Psoas muscle (tissue), 8 donors: ENCODE measurements around the gene RP9. TPM values are rescaled to one million over a fixed set of nuclear protein-coding genes. Genes with fewer than 3 reads are reported as not detected.

ENCODE experiments used
- ATAC-seq, 4 donors: fragments of 200-7000 bp; cut with Tn5 transposase; one replicate each; pipeline ENCODE4 v1.9.1; 2020; ENCODE audit warnings: moderate library complexity in 3 of 4, mild to moderate bottlenecking in 2 of 4
- DNase-seq, 2 donors: peaks; one replicate each; pipeline ENCODE4 v3.0.0-alpha.2; 2020
- H3K27ac ChIP-seq: fragments of 200-600 bp; one replicate; pipeline ENCODE4 v1.8.0; 2022
- H3K27me3 ChIP-seq, 3 donors: fragments of 200-600 bp in 1 of 3; one replicate each; pipeline versions ENCODE4 v1.6.1 to v1.8.0; 2013 to 2022; ENCODE audit warnings: low read length in 2 of 3, mild to moderate bottlenecking in 2 of 3, moderate library complexity in 1 of 3; ENCODE audit not compliant: insufficient read depth in 3 of 3
- H3K36me3 ChIP-seq, 2 donors: fragments of 200-600 bp in 1 of 2; one replicate each; pipeline versions ENCODE4 v1.6.1 to v1.8.0; 2013 to 2022; ENCODE audit warnings: low read depth in 1 of 2, mild to moderate bottlenecking in 1 of 2, moderate library complexity in 1 of 2; ENCODE audit not compliant: insufficient read depth in 1 of 2
- H3K4me1 ChIP-seq: fragments of 200-600 bp; one replicate; pipeline ENCODE4 v1.8.0; 2022
- H3K4me3 ChIP-seq: fragments of 200-600 bp; one replicate; pipeline ENCODE4 v1.8.0; 2022; ENCODE audit warnings: mild to moderate bottlenecking
- H3K9me3 ChIP-seq: fragments of 200-600 bp; one replicate; pipeline ENCODE4 v1.8.0; 2022
- CTCF ChIP-seq: fragments of 200-600 bp; IDR thresholded peaks from one replicate; pipeline ENCODE4 v1.8.0; 2022; ENCODE audit warnings: antibody characterized with exemption
- WGBS, 3 donors: extraction: QIAGEN DNeasy Blood & Tissue Kit; methylation state at CpG; one replicate each; pipeline versions ENCODE4 v1.1.6 to v1.1.7; 2013; 5-methylcytosine and 5-hydroxymethylcytosine counted together
- intact Hi-C, 2 donors: fragments of 100-400 bp; cut with DNase I; formaldehyde crosslinking; loops; one replicate each; pipeline versions ENCODE4 v1.11.0 to v1.14.2; 2022
- polyA plus RNA-seq, 3 donors: library from polyadenylated mRNA; stranded (reverse); fragments of 200-250 nt; gene quantifications; one replicate each; pipeline ENCODE4 v1.2.3, GENCODE V29; 2013
- total RNA-seq, 4 donors: library from RNA; stranded (reverse); fragmentation: NEBNext Ultra II Directional in 2 of 4; extraction: Animal tissue kit (Norgen Biotek cat#: 25700) in 2 of 4; gene quantifications; one replicate each; pipeline versions ENCODE4 v1.2.1 to v1.2.4, GENCODE V29; 2021 to 2023
- donor health status: healthy with polysubstance abuse.
- donor health status: DM: no; HTN: no; CAD: no; lungs with moderate emphysema.
- donor health status: Bipolar disorder and iron deficiency.
- donor health status: healthy.
- donor health status: DM: yes; HTN: yes; CAD: no.
- donor health status: DM: no; HTN: no; CAD: no.
- donor health status: DM: no; HTN: no; CAD: no.
- donor health status: DM: yes; HTN: yes; CAD: no.

The RP9 gene
- total and polyA plus RNA-seq, 7 donors, result 15.4 to 27.6 (median 23.1) TPM

GRCh38 chr7:33067921-33068320 lies 41.3 kb downstream of the RP9 start:
- Histone ChIP-seq H3K27ac (no peak overlapping the region), H3K9me3 (peaks cover 23% of the 10 kb centered on the region), H3K36me3 (no peaks in the 10 kb centered on the region), H3K4me1 (peaks cover 17% of the 10 kb centered on the region), H3K27me3 (no peaks in the 10 kb centered on the region), H3K4me3 (no peak overlapping the region)
- DNase-seq, result no peak
- WGBS, 3 donors, result 85 to 92% (median 88%) methylated on average over 1 of the region's 1 CpG
- intact Hi-C loops, result loop anchor here in 1 of 2 donors (5.0 kb wide), 1 partner anchor 39 kb away; the partner anchor contains the start of gene RP9
- TF ChIP-seq CTCF, result no peak
- ATAC-seq, result no peak

GRCh38 chr7:33066771-33067170 lies 42.4 kb downstream of the RP9 start:
- Histone ChIP-seq H3K27me3 (no peaks in the 10 kb centered on the region), H3K9me3 (peaks cover 23% of the 10 kb centered on the region), H3K4me1 (peaks cover 7% of the 10 kb centered on the region), H3K27ac (no peak overlapping the region), H3K36me3 (no peaks in the 10 kb centered on the region), H3K4me3 (no peak overlapping the region)
- no peak for ATAC-seq
- 88 to 90% (median 89%) methylated on average over 1 of the region's 1 CpG for WGBS, 3 donors
- intact Hi-C loops, result loop anchor here in 1 of 2 donors (5.0 kb wide), 1 partner anchor 41 kb away; the partner anchor contains the start of gene RP9
- no peak for TF ChIP-seq CTCF
- DNase-seq, result no peak

GRCh38 chr7:33065981-33066380 lies 43.2 kb downstream of the RP9 start:
- no peak for DNase-seq

GRCh38 chr7:33062782-33063443 lies 46.3 kb downstream of the RP9 start:
- peak overlapping the region; percentile 96 for H3K4me3 ChIP-seq
- TF ChIP-seq CTCF, result no peak
- intact Hi-C loops, result loop anchor here (5.0 kb wide), 3 partner anchors 44 to 171 kb away; partner anchors contain the start of genes KBTBD2 (in 1 of the 2) and RP9 (in 1 of the 2)
- no peaks in the 10 kb centered on the region for H3K36me3 ChIP-seq
- DNase-seq (peak; percentile 92 to 96), ATAC-seq (peak; percentile 99)
- peaks cover 13% of the 10 kb centered on the region for H3K9me3 ChIP-seq
- 0% methylated on average over 38 to 50 of the region's 50 CpGs for WGBS, 3 donors
- H3K4me1 ChIP-seq, result peaks cover 16% of the 10 kb centered on the region
- H3K27ac ChIP-seq, result peak overlapping the region; percentile 96
- H3K27me3 ChIP-seq, result no peaks in the 10 kb centered on the region

More at GRCh38 chr7:33065981-33066380, 43.2 kb downstream of the RP9 start:
- intact Hi-C loops, result loop anchor here in 1 of 2 donors (5.0 kb wide), 1 partner anchor 41 kb away; the partner anchor contains the start of gene RP9
- ATAC-seq, result no peak
- no peaks in the 10 kb centered on the region for H3K27me3 ChIP-seq
- WGBS, 3 donors, result 99 to 100% (median 100%) methylated on average over 1 of the region's 1 CpG
- no peaks in the 10 kb centered on the region for H3K36me3 ChIP-seq
- no peak for TF ChIP-seq CTCF
- peaks cover 15% of the 10 kb centered on the region for H3K4me1 ChIP-seq
- H3K27ac ChIP-seq, result no peak overlapping the region
- no peak overlapping the region for H3K4me3 ChIP-seq
- H3K9me3 ChIP-seq, result peaks cover 23% of the 10 kb centered on the region
